ENCODE data around the gene MTERF4.

The MTERF4 gene

GRCh38 chr2:241050624-241051577 lies 51.2 kb downstream of the MTERF4 start:
- DNase-seq (ENCODE audit: low read depth in 2 of 2), result no peak

GRCh38 chr2:241049739-241050623 lies 52.1 kb downstream of the MTERF4 start:
- no peak for DNase-seq (ENCODE audit: low read depth in 2 of 2)

GRCh38 chr2:241048949-241049343 lies 53.1 kb downstream of the MTERF4 start:
- DNase-seq (ENCODE audit: low read depth in 2 of 2), result no peak

DNA sequence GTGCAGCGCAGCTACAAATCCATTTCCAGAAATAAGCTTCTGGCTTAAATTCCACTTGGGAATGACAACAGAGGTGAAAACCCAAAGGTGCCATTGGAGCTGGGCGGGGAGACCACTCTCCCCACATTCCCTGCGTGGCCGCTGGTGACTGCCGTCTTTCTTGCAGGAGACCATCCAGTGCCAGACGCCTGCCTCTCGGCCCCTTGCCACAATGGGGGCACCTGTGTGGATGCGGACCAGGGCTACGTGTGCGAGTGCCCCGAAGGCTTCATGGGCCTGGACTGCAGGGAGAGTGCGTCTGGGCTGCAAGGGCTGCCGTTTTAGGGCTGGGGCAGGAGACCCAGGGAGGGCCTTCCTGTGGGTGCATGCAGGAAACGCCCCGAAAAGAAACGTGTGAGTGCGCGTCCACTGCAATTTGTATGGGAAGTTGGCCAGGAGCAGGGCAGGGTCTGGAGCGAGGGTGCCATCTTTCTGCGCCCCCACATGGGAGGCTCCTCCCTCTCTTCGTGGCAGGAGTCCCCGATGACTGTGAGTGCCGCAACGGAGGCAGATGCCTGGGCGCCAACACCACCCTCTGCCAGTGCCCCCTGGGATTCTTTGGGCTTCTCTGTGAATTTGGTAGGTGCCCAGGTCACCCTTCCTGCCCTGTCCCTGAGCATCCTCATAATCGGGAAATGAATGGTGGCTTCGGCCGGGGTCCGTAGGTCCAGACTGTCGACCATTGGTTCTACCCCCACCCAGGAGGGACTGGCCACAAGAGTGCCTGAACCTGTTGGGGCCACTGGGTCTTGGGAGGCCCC lies 53.7 kb downstream of the MTERF4 start:
- DNase-seq (ENCODE audit: low read depth in 2 of 2), result no peak

GRCh38 chr2:241047253-241048010 lies 54.7 kb downstream of the MTERF4 start:
- no peak for DNase-seq (ENCODE audit: low read depth in 2 of 2)

All from stimulated activated CD4-positive, alpha-beta T cell treated with anti-CD3 and anti-CD28 coated beads, Interleukin-12 subunit alpha, Interleukin-12 subunit beta, amount 100 ng/mL, for 24 hours (primary cell).